ENCODE measurements around the gene ANK2. TPM values are rescaled to one million over a fixed set of nuclear protein-coding genes. Genes with fewer than 3 reads are reported as not detected.

Gene ANK2
- total and polyA plus RNA-seq, 12 donors: 21.9 to 373 (median 298) TPM

- Histone ChIP-seq H3K4me1 (no peaks in the 10 kb centered on the region), H3K27me3 (no peaks in the 10 kb centered on the region), H3K4me3 (no peak overlapping the region), H3K36me3 (no peaks in the 10 kb centered on the region), H3K27ac (no peak overlapping the region), H3K9me3 (no peaks in the 10 kb centered on the region)
- no peak for DNase-seq
- intact Hi-C loops (cut with DNase I): no loop called here
- 90 to 91% methylated on average over 9 of the region's 9 CpGs for WGBS, 2 donors
- no peak for ATAC-seq
- no peak for TF ChIP-seq CTCF (IDR thresholded peaks at IDR 0.05)
Measured at GRCh38 chr4:113073451-113074005, 24.1 kb downstream of the ANK2 start.

GRCh38 chr4:113077575-113077974 is 28.1 kb downstream of the ANK2 start:
- DNase-seq (no peak), ATAC-seq (no peak)
- no peak overlapping the region for H3K27ac ChIP-seq
- TF ChIP-seq CTCF (IDR thresholded peaks at IDR 0.05): no peak
- H3K4me1 ChIP-seq: no peaks in the 10 kb centered on the region
- intact Hi-C loops (cut with DNase I): no loop called here
- no peaks in the 10 kb centered on the region for H3K36me3 ChIP-seq
- no peaks in the 10 kb centered on the region for H3K27me3 ChIP-seq
- H3K4me3 ChIP-seq: no peak overlapping the region
- H3K9me3 ChIP-seq: no peaks in the 10 kb centered on the region
- WGBS, 2 donors: 58 to 78% methylated on average over 1 of the region's 1 CpG

- ATAC-seq (no peak), DNase-seq (no peak)
- Histone ChIP-seq H3K27me3 (no peaks in the 10 kb centered on the region), H3K27ac (no peak overlapping the region), H3K9me3 (no peaks in the 10 kb centered on the region), H3K4me3 (no peak overlapping the region), H3K36me3 (no peaks in the 10 kb centered on the region), H3K4me1 (no peaks in the 10 kb centered on the region)
- no peak for TF ChIP-seq CTCF (IDR thresholded peaks at IDR 0.05)
- intact Hi-C loops (cut with DNase I): no loop called here
- WGBS, 2 donors: 93 to 94% methylated on average over 5 of the region's 5 CpGs
Measured at GRCh38 chr4:113078066-113078465, 28.6 kb downstream of the ANK2 start.

GRCh38 chr4:113080050-113080449 is 30.6 kb downstream of the ANK2 start:
- no peak for DNase-seq
- Histone ChIP-seq H3K27ac (no peak overlapping the region), H3K4me1 (no peaks in the 10 kb centered on the region), H3K36me3 (no peaks in the 10 kb centered on the region), H3K4me3 (no peak overlapping the region), H3K27me3 (no peaks in the 10 kb centered on the region), H3K9me3 (no peaks in the 10 kb centered on the region)
- no peak for TF ChIP-seq CTCF (IDR thresholded peaks at IDR 0.05)
- WGBS, 2 donors: 92 to 93% methylated on average over 9 of the region's 9 CpGs
- intact Hi-C loops (cut with DNase I): loop anchor here in 2 of 10 donors (10.0 kb wide), 2 partner anchors 105 to 125 kb away; no protein-coding TSS in a partner anchor
- ATAC-seq: no peak

Data from heart right ventricle (tissue), 16 donors.